Retinal pigment epithelial cell (primary cell): ENCODE results near the gene KCNK7.

ENCODE experiments used
- DNase-seq: peaks from one replicate; pipeline ENCODE4 v3.0.0-alpha.2; 2010; ENCODE audit warnings: low read depth
- H3K4me3 ChIP-seq: 2 replicates; pipeline ENCODE4 v1.5.1; 2011; ENCODE audit warnings: mild to moderate bottlenecking, low read length, control low read depth, moderate library complexity
- TF ChIP-seq, protein P1 (sequence below): conservative IDR thresholded peaks from 2 replicates; pipeline ENCODE4 v1.5.1; 2011; ENCODE audit warnings: low read depth, low read length, control low read depth, inconsistent platforms

Gene KCNK7, protein sequence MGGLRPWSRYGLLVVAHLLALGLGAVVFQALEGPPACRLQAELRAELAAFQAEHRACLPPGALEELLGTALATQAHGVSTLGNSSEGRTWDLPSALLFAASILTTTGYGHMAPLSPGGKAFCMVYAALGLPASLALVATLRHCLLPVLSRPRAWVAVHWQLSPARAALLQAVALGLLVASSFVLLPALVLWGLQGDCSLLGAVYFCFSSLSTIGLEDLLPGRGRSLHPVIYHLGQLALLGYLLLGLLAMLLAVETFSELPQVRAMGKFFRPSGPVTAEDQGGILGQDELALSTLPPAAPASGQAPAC

DNA sequence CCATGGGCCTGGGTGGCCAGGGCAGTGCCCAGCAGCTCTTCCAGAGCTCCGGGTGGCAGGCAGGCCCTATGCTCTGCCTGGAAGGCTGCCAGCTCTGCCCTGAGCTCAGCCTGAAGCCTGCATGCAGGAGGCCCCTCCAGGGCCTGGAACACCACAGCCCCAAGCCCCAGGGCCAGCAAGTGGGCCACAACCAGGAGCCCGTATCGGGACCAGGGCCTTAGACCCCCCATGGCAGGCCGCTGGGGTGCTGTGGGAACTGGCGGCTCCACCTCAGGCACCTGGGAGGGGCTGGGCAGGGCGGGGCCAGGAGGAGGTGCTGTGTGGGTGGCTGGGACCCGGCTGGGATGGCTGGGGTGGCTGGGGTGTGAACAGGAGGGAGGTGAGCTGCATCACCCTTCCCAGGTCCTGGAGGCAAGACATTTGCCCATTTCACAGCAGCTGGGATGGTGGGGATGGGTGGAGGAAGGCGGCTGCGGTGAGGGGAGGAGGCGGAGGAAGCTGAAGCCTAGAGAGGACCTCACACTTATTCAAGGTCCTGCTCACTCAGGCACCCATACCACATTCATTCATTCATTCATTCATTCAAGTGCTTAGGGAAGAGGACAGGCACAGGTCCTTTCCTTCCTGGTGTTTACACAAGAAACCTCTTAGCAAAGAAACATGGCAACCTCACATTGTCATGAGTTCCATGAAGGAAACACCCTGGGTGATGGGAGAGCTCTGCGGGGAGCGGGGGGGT is at the start of gene KCNK7:
KCNK7 (minus strand) TSS at position 258 of the 739 bp plus-strand sequence; CDS start at position 230, 28 bp downstream.
- TF ChIP-seq, protein P1, sequence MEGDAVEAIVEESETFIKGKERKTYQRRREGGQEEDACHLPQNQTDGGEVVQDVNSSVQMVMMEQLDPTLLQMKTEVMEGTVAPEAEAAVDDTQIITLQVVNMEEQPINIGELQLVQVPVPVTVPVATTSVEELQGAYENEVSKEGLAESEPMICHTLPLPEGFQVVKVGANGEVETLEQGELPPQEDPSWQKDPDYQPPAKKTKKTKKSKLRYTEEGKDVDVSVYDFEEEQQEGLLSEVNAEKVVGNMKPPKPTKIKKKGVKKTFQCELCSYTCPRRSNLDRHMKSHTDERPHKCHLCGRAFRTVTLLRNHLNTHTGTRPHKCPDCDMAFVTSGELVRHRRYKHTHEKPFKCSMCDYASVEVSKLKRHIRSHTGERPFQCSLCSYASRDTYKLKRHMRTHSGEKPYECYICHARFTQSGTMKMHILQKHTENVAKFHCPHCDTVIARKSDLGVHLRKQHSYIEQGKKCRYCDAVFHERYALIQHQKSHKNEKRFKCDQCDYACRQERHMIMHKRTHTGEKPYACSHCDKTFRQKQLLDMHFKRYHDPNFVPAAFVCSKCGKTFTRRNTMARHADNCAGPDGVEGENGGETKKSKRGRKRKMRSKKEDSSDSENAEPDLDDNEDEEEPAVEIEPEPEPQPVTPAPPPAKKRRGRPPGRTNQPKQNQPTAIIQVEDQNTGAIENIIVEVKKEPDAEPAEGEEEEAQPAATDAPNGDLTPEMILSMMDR: no peak
- no peak for DNase-seq
- H3K4me3 ChIP-seq: no peak within 1 kb of the TSS

DNA sequence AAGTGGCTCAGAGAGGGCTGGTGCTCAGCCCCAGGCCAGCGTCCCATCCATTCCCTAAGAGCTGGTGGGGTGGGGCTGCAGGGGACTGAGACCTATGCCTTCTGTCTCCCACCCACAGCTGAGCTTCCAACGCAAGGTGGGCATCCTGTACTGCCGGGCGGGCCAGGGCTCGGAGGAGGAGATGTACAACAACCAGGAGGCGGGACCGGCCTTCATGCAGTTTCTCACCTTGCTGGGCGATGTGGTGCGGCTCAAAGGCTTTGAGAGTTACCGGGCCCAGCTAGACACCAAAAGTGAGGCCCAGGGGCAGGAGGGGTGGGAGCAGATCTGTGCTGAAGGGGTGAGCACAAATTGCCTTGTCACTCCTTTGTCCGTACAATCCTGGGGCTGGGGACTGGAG is 49.2 kb upstream of the KCNK7 start:
- H3K4me3 ChIP-seq: no peak overlapping the region
- DNase-seq: no peak
- TF ChIP-seq, protein P1: no peak

DNA sequence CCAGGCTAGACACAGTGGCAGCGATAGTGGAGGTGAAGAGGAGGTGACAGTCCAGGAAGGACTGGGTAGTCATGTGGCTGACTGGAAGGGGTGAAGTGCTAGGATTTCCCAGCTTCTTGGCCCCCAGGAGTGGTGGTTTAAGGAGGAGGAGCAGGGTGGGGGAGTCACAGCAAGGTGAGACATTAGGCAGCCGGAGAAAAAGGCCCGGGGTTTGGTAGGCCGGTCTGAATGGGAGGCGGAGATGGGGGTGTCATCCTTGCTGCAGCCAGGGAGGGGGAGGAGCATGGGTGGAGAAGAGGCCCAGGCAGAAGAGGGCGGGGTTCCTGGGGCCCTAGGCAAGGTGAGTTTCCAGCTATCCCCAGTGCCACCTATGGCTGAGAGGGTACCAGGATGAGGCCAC is 48.4 kb upstream of the KCNK7 start:
- TF ChIP-seq, protein P1: no peak
- DNase-seq: no peak
- no peak overlapping the region for H3K4me3 ChIP-seq

DNA sequence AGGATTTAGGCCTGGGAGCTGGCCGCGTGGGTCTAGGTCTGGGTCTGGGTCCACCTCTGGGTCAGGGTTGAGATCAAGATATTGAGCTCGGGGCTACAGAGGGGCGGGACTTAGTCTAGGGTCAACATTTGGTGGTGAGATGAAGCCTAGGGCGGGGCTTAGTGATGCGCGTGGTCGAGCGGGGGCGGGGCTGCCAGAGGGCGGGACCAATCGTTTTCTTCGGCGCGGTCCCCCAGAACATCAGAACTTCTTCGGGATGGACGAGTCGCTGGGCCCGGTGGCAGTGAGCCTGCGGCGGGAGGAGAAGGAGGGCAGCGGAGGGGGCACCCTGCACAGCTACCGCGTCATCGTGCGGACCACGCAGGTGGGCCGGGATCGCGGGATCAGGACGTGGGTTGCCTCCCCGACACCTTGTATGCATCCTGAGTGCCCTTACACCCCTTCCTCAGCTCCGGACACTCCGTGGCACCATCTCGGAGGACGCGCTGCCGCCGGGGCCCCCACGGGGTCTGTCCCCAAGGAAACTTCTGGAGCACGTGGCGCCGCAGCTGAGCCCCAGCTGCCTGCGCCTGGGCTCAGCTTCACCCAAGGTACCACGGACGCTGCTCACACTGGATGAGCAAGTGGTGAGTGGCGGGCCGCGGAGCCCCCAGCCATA is 46.5 kb upstream of the KCNK7 start:
- TF ChIP-seq, protein P1: no peak
- no peak for DNase-seq

DNA sequence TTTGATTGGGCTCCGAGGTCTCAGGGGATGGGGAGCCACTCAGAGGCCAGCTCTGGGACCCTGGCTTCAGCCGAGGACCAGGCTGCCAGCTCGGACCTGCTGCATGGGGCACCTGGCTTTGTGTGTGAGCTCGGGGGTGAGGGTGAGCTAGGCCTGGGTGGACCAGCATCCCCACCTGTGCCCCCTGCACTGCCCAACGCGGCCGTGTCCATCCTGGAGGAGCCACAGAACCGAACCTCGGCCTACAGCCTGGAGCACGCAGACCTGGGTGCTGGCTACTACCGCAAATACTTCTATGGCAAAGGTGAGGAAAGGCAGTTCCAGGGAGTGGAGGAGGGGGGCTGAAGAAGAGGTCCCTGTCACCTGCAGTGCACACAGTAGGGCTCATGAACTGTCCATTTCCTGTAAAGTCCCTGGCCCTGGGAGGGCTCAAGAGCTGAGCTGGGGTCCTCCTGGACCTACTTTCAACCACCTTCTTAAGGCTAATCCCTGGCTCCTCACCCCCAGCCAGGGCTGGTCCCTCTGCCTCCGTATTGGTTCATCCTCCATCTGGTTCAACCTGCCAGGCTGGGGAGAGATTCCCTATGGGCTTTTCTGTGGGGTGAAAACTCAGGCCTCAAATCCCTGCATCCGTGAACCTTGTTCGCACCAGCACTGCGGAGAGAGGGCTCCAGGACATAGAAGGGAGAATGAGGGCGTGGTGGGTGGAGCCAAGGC is 45.9 kb upstream of the KCNK7 start:
- TF ChIP-seq, protein P1: no peak
- DNase-seq: no peak
- H3K4me3 ChIP-seq: peak overlapping the region; percentile 42

More for the DNA sequence above, 46.5 kb upstream of the KCNK7 start:
- H3K4me3 ChIP-seq: peak overlapping the region; percentile 42

DNA sequence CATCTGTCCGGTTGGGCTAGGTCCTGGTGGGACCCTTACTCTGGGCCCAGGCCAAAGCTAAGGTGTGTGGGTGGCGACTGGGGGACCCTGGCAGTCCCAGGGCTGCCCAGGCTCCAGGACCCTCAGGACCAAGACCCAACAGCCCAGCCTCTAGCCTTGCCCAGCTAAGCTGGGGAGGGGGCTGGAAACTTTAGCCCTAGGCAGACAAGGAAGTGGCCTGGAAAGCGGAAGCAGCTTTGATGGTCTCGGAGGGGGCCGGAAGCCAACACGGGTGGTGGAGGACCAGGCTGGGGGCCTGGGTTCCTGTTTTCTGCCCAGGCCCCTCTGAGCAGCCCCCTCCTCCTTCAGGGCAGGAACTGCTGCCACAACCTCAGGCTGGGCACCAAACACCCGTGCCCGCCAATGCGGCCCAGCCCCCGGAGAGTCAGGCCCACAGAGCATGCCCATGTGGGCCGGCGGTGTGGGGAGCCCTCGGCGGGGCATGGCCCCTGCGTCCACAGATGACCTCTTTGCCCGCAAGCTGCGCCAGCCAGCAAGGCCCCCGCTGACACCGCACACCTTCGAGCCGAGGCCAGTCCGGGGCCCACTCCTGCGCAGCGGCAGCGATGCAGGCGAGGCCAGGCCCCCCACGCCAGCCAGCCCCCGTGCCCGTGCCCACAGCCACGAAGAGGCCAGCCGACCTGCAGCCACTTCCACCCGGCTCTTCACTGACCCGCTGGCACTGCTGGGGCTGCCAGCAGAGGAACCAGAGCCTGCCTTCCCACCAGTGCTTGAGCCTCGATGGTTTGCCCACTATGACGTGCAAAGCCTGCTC is 45.1 kb upstream of the KCNK7 start:
- no peak for DNase-seq
- TF ChIP-seq, protein P1: no peak
- no peak overlapping the region for H3K4me3 ChIP-seq
